Tongue (tissue), 2 donors: Measurements from ENCODE around the gene TMED5. TPM values are rescaled to one million over a fixed set of nuclear protein-coding genes. Genes with fewer than 3 reads are reported as not detected.
A peak's percentile ranks its signal among the peaks of the same experiment; 100 is the strongest.
"Not testable (repeated sequence)": the region's sequence is repeated elsewhere in the genome, so short reads cannot be mapped to it uniquely, and the experiment has no call there.

Experiments
- DNase-seq: peaks from one replicate; pipeline ENCODE4 v3.0.0-alpha.2; 2015
- total RNA-seq: library from RNA; depleted of rRNA; stranded (reverse); fragments of >200 nt; gene quantifications from one replicate; pipeline ENCODE4 v1.2.3, GENCODE V29; 2014

The TMED5 gene
- total RNA-seq: 35.8 TPM

GRCh38 chr1:93179886-93180722, at the start of gene TMED5:
TSS of gene TMED5 (minus strand) at chr1:93180413. CDS start at chr1:93180242, 171 bp downstream.
- peak; percentile 99 for DNase-seq

GRCh38 chr1:93223023-93223675, 42.9 kb upstream of the TMED5 start:
- no peak for DNase-seq

GRCh38 chr1:93221913-93222312, 41.7 kb upstream of the TMED5 start:
- DNase-seq: no peak

DNA sequence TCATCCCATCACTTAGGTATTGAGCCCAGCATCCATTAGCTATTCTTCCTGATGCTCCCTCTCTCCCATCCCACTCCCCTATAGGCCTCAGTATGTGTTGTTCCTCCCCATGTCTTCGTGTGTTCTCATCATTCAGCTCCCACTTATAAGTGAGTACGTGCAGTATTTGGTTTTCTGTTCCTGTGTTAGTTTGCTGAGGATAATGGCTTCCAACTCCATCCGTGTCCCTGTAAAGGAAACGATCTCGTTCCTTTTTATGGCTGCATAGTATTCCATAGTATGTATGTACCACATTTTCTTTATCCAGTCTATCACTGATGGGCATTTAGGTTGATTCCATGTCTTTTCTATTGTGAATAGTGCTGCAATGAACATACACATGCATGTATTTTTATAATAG, 40.5 kb upstream of the TMED5 start:
- not testable (repeated sequence) for DNase-seq

- no peak for DNase-seq
Measured at GRCh38 chr1:93219443-93219842, 39.2 kb upstream of the TMED5 start.

GRCh38 chr1:93215322-93215721, 35.1 kb upstream of the TMED5 start:
- DNase-seq: no peak

DNA sequence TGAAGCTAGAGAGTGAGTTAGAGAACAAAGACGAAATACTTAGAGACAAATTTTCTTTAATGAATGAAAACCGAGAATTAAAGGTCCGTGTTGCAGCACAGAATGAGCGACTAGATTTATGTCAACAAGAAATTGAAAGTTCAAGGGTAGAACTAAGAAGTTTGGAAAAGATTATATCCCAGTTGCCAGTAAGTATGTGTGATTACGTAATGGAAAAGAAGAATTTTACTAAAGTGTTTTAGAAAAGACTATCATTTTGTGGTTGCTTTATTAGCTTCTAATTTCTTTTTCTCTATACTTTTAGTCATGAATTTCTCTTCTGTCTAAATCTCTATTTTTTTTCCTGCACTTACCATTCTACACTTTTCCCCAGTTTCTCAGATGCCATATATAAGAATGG, 27.0 kb upstream of the TMED5 start:
- no peak for DNase-seq

GRCh38 chr1:93206567-93206954, 26.3 kb upstream of the TMED5 start:
- no peak for DNase-seq

GRCh38 chr1:93205892-93206566, 25.8 kb upstream of the TMED5 start:
- no peak for DNase-seq

GRCh38 chr1:93200714-93201113, 20.5 kb upstream of the TMED5 start:
- DNase-seq: no peak

DNA sequence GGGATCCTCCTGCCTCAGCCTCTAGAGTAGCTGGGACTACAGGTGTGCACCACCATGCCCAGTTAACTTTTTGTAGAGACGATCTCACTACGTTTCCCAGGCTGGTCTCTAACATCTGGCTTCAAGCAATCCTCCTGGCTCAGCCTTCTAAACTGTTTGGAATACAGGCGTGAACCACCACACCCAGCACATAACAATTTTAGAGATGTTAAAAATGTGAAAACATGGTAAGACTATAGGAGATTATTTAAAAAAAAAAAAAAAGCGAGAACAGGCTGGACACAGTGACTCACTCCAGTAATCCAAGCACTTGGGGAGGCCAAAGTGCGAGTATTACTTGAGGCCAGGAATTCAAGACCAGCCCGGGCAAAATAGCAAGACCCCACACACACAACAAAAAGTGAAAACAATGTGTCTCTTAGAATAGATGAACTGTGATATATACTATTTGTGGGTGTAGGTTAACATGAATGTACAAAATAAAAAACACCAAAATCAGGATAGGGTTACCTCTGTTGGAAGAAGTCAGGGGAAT, 19.9 kb upstream of the TMED5 start:
- DNase-seq: no peak

DNA sequence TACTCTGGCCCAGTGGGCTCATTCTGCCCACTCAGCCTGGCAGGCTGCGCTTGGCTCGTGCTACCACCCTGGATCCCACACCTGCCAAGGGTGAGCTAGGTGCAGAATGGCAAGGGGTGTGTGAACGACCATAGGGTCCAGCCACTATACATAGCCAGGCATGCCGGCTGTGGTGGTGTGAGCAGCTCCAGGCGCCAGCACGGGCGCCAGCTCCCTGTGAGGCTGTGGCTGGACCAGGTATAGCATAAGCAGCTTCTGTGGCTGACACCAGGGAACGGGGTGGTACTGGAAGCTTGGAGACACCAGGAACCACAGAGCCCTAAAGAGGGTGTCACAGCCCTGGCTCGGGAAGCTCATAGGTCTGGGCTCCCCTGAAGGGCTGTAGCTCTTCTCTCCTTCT, 18.9 kb upstream of the TMED5 start:
- no peak for DNase-seq

GRCh38 chr1:93196591-93196990, 16.4 kb upstream of the TMED5 start:
- DNase-seq: no peak

DNA sequence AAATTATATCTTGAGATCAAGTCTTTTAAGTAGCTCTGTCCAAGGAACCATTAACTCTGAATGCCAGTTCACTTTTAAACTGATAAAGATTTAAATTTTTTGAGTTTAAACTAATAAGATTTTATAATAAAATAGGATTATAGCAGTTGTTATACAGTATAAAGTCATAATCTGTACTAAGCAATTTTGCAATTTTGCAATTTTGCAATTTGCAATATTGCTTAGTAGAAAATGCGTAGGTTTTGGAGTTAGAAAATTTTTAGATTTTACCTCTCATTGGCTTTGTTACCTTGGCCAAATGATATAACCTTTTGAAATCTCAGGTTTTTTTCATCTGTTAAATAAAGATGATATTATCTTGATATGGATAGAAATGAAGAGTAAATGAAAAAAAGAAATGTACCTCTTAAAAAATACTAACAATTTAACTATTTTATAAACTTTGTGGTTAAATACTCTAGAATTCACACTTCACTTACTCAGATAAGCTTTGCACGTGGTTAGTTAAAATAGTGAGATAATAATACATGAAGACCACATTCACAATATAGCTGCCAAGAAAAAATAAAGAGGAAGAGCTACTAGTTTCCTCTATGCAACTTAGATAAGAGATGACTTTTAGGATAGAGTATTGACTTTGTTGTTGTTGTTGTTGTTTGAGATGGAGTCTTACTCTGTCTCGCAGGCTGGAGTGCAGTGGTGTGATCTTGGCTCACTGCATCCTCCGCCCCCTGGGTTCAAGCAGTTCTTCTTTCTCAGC, 14.2 kb upstream of the TMED5 start:
- DNase-seq: no peak

DNA sequence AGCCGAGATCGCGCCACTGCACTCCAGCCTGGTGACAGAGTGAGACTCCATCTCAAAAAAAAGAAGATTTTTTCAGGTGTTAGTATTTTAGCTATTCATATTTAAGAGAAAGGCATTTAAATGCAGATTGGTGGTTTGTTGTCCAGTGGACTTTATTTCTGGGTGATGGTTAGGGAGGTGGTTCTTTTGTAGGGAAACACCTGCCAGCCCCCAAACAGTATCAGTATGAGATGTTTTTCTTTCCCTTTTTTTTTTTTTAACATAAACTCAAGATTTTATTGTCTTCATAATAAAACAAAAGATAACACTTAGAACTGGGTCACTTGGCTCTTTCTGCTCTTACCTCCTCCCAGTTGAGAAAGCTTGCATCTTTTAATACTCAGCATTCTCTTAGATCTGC, 10.2 kb upstream of the TMED5 start:
- DNase-seq: no peak

DNA sequence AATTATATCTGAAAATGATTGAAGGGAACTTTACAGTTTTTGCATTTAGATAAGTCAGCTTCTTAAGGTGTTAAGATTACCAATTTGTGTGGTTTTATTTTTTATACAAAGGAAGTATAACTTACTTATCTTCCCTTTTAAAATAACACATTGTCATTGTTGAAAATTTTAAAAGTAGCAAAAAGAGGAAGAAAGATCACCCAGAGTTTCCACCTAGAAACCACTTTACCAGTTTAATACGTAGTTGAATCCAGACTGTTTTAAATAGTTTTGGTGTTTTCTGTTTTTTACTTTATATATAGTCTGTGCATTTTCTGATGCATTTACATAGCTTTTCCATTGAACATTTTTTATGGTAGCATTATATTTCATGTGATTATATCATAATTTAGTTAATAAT, 6.5 kb upstream of the TMED5 start:
- DNase-seq: no peak

GRCh38 chr1:93180723-93181613, 755 bp upstream of the TMED5 start, which contains the start of gene CCDC18:
TSS of gene CCDC18 (plus strand) at chr1:93180724. CDS start at chr1:93183362, 2,638 bp downstream.
- no peak for DNase-seq

DNA sequence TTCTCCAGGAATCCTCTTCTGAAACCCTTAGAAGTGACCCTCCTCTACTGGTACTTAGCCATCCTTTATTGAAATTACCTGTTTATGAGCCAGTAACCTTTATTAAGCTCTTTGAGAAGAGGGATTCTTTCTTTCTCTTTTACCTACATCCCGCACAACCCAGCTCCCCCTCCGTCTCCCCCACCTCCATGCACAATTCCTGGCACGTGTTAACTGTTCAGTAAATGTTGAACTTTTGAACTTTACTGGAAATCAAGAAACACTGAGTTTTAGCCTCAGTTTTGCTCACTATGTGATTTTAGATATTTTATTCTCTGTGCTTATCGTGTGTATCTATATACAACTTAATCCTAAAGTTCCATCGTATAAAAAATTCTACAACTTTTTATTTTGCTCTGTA, 1.8 kb downstream of the TMED5 start:
- DNase-seq: peak; percentile 19

GRCh38 chr1:93177991-93178390, 2.2 kb downstream of the TMED5 start:
- DNase-seq: peak; percentile 9

GRCh38 chr1:93174638-93175037, 5.6 kb downstream of the TMED5 start:
- not testable (repeated sequence) for DNase-seq

GRCh38 chr1:93172778-93173177, 7.4 kb downstream of the TMED5 start:
- no peak for DNase-seq
